Thymus (tissue), 11 donors: ENCODE data around the gene ADAD2. TPM values are rescaled to one million over a fixed set of nuclear protein-coding genes. Genes with fewer than 3 reads are reported as not detected.

Source experiments
- DNase-seq, 9 donors: peaks; one replicate each; pipeline ENCODE4 v3.0.0-alpha.2; 2013; ENCODE audit warnings: low spot score in 9 of 9, low read depth in 6 of 9, missing footprints in 1 of 9
- H3K27ac ChIP-seq, 2 donors: one replicate each; pipeline ENCODE4 v1.5.1; 2013; ENCODE audit warnings: control low read depth in 1 of 2, low read depth in 1 of 2, low read length in 1 of 2, mild to moderate bottlenecking in 1 of 2, moderate library complexity in 1 of 2
- H3K27me3 ChIP-seq, 2 donors: one replicate each; pipeline ENCODE4 v1.5.1; 2013; ENCODE audit warnings: low read length in 1 of 2; ENCODE audit not compliant: control insufficient read depth in 2 of 2, insufficient read depth in 1 of 2
- H3K36me3 ChIP-seq, 2 donors: one replicate each; pipeline ENCODE4 v1.5.1; 2013; ENCODE audit warnings: low read length in 1 of 2, mild to moderate bottlenecking in 1 of 2, moderate library complexity in 1 of 2; ENCODE audit not compliant: control insufficient read depth in 2 of 2, insufficient read depth in 2 of 2
- H3K4me1 ChIP-seq, 2 donors: one replicate each; pipeline ENCODE4 v1.5.1; 2013; ENCODE audit warnings: low read length in 2 of 2; ENCODE audit not compliant: control insufficient read depth in 2 of 2, insufficient read depth in 2 of 2
- H3K4me3 ChIP-seq, 2 donors: one replicate each; pipeline ENCODE4 v1.5.1; 2013; ENCODE audit warnings: low read length in 2 of 2, control low read depth in 1 of 2, mild to moderate bottlenecking in 1 of 2
- H3K9me3 ChIP-seq, 2 donors: one replicate each; pipeline ENCODE4 v1.5.1; 2013; ENCODE audit warnings: low read length in 1 of 2, mild to moderate bottlenecking in 1 of 2; ENCODE audit not compliant: control insufficient read depth in 2 of 2, insufficient read depth in 1 of 2
- WGBS: extraction: QIAGEN DNeasy Blood & Tissue Kit; methylation state at CpG from one replicate; pipeline ENCODE4 v1.1.7; 2013; 5-methylcytosine and 5-hydroxymethylcytosine counted together
- polyA plus RNA-seq: library from polyadenylated mRNA; stranded (reverse); fragments of 200-250 nt; gene quantifications from one replicate; pipeline ENCODE4 v1.2.3, GENCODE V29; 2013
- total RNA-seq: library from RNA; stranded (reverse); fragments of 120-200 nt; gene quantifications from one replicate; pipeline ENCODE4 v1.2.4, GENCODE V29; 2013
- donor health status: healthy.

The ADAD2 gene
- total and polyA plus RNA-seq, 2 donors: 0.38 to 0.71 TPM

- no peak overlapping the region for H3K27ac ChIP-seq
- no peak overlapping the region for H3K4me3 ChIP-seq
- H3K27me3 ChIP-seq: peaks cover 2 to 6% of the 10 kb centered on the region in 2 donors
- DNase-seq: no peak
- 96% methylated on average over 3 of the region's 3 CpGs for WGBS
- H3K9me3 ChIP-seq: no peaks in the 10 kb centered on the region
- H3K4me1 ChIP-seq: no peaks in the 10 kb centered on the region
- H3K36me3 ChIP-seq: no peaks in the 10 kb centered on the region
Measured at GRCh38 chr16:84225126-84225525, 34.2 kb downstream of the ADAD2 start.

GRCh38 chr16:84225571-84225970 lies 34.6 kb downstream of the ADAD2 start:
- Histone ChIP-seq H3K4me3 (no peak overlapping the region), H3K4me1 (no peaks in the 10 kb centered on the region), H3K27ac (no peak overlapping the region), H3K27me3 (peaks cover 2 to 6% of the 10 kb centered on the region in 2 donors), H3K36me3 (no peaks in the 10 kb centered on the region), H3K9me3 (no peaks in the 10 kb centered on the region)
- 98% methylated on average over 7 of the region's 7 CpGs for WGBS
- no peak for DNase-seq

GRCh38 chr16:84226026-84226425 lies 35.1 kb downstream of the ADAD2 start:
- H3K27ac ChIP-seq: no peak overlapping the region
- no peak overlapping the region for H3K4me3 ChIP-seq
- peaks cover 2 to 6% of the 10 kb centered on the region in 2 donors for H3K27me3 ChIP-seq
- no peaks in the 10 kb centered on the region for H3K9me3 ChIP-seq
- H3K36me3 ChIP-seq: no peaks in the 10 kb centered on the region
- H3K4me1 ChIP-seq: no peaks in the 10 kb centered on the region
- DNase-seq: no peak
- WGBS: 91% methylated on average over 8 of the region's 8 CpGs

GRCh38 chr16:84227548-84227947 lies 36.6 kb downstream of the ADAD2 start:
- H3K27ac ChIP-seq: no peak overlapping the region
- DNase-seq: no peak
- no peaks in the 10 kb centered on the region for H3K36me3 ChIP-seq
- no peak overlapping the region for H3K4me3 ChIP-seq
- H3K27me3 ChIP-seq: peaks cover 2 to 6% of the 10 kb centered on the region in 2 donors
- 94% methylated on average over 6 of the region's 6 CpGs for WGBS
- H3K9me3 ChIP-seq: no peaks in the 10 kb centered on the region
- no peaks in the 10 kb centered on the region for H3K4me1 ChIP-seq

GRCh38 chr16:84228256-84228838 lies 37.4 kb downstream of the ADAD2 start:
- no peak for DNase-seq
- no peak overlapping the region for H3K4me3 ChIP-seq
- 54% methylated on average over 18 of the region's 18 CpGs for WGBS
- no peaks in the 10 kb centered on the region for H3K9me3 ChIP-seq
- no peak overlapping the region for H3K27ac ChIP-seq
- H3K4me1 ChIP-seq: no peaks in the 10 kb centered on the region
- peaks cover 2 to 6% of the 10 kb centered on the region in 2 donors for H3K27me3 ChIP-seq
- no peaks in the 10 kb centered on the region for H3K36me3 ChIP-seq

- WGBS: 95% methylated on average over 11 of the region's 11 CpGs
- H3K27ac ChIP-seq: no peak overlapping the region
- H3K4me1 ChIP-seq: no peaks in the 10 kb centered on the region
- H3K9me3 ChIP-seq: no peaks in the 10 kb centered on the region
- H3K27me3 ChIP-seq: peaks cover 2 to 6% of the 10 kb centered on the region in 2 donors
- no peak overlapping the region for H3K4me3 ChIP-seq
- no peaks in the 10 kb centered on the region for H3K36me3 ChIP-seq
- no peak for DNase-seq
Measured at GRCh38 chr16:84229471-84229870, 38.5 kb downstream of the ADAD2 start.

- Histone ChIP-seq H3K36me3 (no peaks in the 10 kb centered on the region), H3K4me1 (no peaks in the 10 kb centered on the region), H3K27ac (no peak overlapping the region), H3K4me3 (no peak overlapping the region), H3K9me3 (no peaks in the 10 kb centered on the region), H3K27me3 (peaks cover 0 to 13% of the 10 kb centered on the region in 2 donors)
- no peak for DNase-seq
- WGBS: 94% methylated on average over 5 of the region's 5 CpGs
Measured at GRCh38 chr16:84232060-84232459, 41.1 kb downstream of the ADAD2 start.

GRCh38 chr16:84232969-84233368 lies 42.0 kb downstream of the ADAD2 start:
- Histone ChIP-seq H3K4me1 (no peaks in the 10 kb centered on the region), H3K27me3 (peaks cover 0 to 13% of the 10 kb centered on the region in 2 donors), H3K4me3 (no peak overlapping the region), H3K27ac (no peak overlapping the region), H3K9me3 (no peaks in the 10 kb centered on the region), H3K36me3 (no peaks in the 10 kb centered on the region)
- 96% methylated on average over 5 of the region's 5 CpGs for WGBS
- DNase-seq: no peak

GRCh38 chr16:84233748-84234147 lies 42.8 kb downstream of the ADAD2 start:
- WGBS: 82% methylated on average over 9 of the region's 9 CpGs
- Histone ChIP-seq H3K4me1 (no peaks in the 10 kb centered on the region), H3K27ac (no peak overlapping the region), H3K36me3 (no peaks in the 10 kb centered on the region), H3K9me3 (no peaks in the 10 kb centered on the region), H3K27me3 (peaks cover 0 to 9% of the 10 kb centered on the region in 2 donors), H3K4me3 (no peak overlapping the region)
- DNase-seq: no peak
